HepG2 (cell line): ENCODE measurements around the gene WDR45B. TPM values are rescaled to one million over a fixed set of nuclear protein-coding genes. Genes with fewer than 3 reads are reported as not detected.

Experiments
- AKNA ChIP-seq: sonication (generic); formaldehyde crosslinking; IDR thresholded peaks from 2 replicates; pipeline ENCODE4 v1.4.0; 2020; ENCODE audit warnings: missing genetic modification reagents, borderline replicate concordance
- ATF3 ChIP-seq: sonication (generic); formaldehyde crosslinking; IDR thresholded peaks from 2 replicates; pipeline ENCODE4 v1.4.0; 2020; ENCODE audit warnings: missing genetic modification reagents
- ATF5 ChIP-seq: sonication (generic); formaldehyde crosslinking; IDR thresholded peaks from 2 replicates; pipeline ENCODE4 v1.4.0; 2020; ENCODE audit warnings: mild to moderate bottlenecking, low read depth, missing genetic modification reagents
- FOSL1 ChIP-seq: sonication (generic); formaldehyde crosslinking; IDR thresholded peaks from 2 replicates; pipeline ENCODE4 v1.9.0; 2021; ENCODE audit warnings: missing genetic modification reagents, borderline replicate concordance
- KLF16 ChIP-seq, 2 experiments: sonication (generic) in 1 of 2; formaldehyde crosslinking in 1 of 2; IDR thresholded peaks; 2 replicates each; pipeline versions ENCODE4 v1.6.1 to v1.8.0; 2016 to 2023; ENCODE audit warnings: missing genetic modification reagents in 2 of 2, missing compliant biosample characterization in 1 of 2
- KMT2A ChIP-seq: sonication (generic); formaldehyde crosslinking; IDR thresholded peaks from 2 replicates; pipeline ENCODE4 v1.4.0; 2020; ENCODE audit warnings: missing genetic modification reagents
- PAWR ChIP-seq: sonication (generic); formaldehyde crosslinking; IDR thresholded peaks from 2 replicates; pipeline ENCODE4 v1.4.0; 2020; ENCODE audit warnings: missing genetic modification reagents, mild to moderate bottlenecking, borderline replicate concordance
- SALL2 ChIP-seq: sonication (generic); formaldehyde crosslinking; IDR thresholded peaks from 2 replicates; pipeline ENCODE4 v1.8.1; 2023; ENCODE audit warnings: mild to moderate bottlenecking, missing genetic modification reagents, inconsistent platforms
- SAP130 ChIP-seq: IDR thresholded peaks from 2 replicates; pipeline ENCODE4 v1.6.1; 2016; ENCODE audit warnings: low read depth
- SMAD1 ChIP-seq: sonication (generic); formaldehyde crosslinking; IDR thresholded peaks from 2 replicates; pipeline ENCODE4 v1.4.0; 2020; ENCODE audit warnings: missing genetic modification reagents, low read depth, mild to moderate bottlenecking, borderline replicate concordance
- SP1 ChIP-seq, 2 experiments: fragments of 450-650 bp in 1 of 2; sonication (generic) in 1 of 2; formaldehyde crosslinking in 1 of 2; IDR thresholded peaks; 2 replicates each; pipeline versions ENCODE4 v1.4.0 to v1.6.1; 2016 to 2020; ENCODE audit warnings: missing genetic modification reagents in 1 of 2
- SSRP1 ChIP-seq: IDR thresholded peaks from 2 replicates; pipeline ENCODE4 v1.6.1; 2016; ENCODE audit warnings: control low read depth
- STAT6 ChIP-seq: sonication (generic); formaldehyde crosslinking; IDR thresholded peaks from 2 replicates; pipeline ENCODE4 v1.4.0; 2020; ENCODE audit warnings: missing genetic modification reagents, mild to moderate bottlenecking, borderline replicate concordance
- ZFX ChIP-seq: sonication (generic); formaldehyde crosslinking; IDR thresholded peaks from 2 replicates; pipeline ENCODE4 v1.4.0; 2020; ENCODE audit warnings: mild to moderate bottlenecking, low read depth, missing genetic modification reagents, moderate library complexity
- ZNF121 ChIP-seq: sonication (generic); formaldehyde crosslinking; IDR thresholded peaks from 2 replicates; pipeline ENCODE4 v1.5.0; 2020; ENCODE audit warnings: mild to moderate bottlenecking, missing genetic modification reagents
- ZNF230 ChIP-seq: sonication (generic); formaldehyde crosslinking; IDR thresholded peaks from 2 replicates; pipeline ENCODE4 v1.4.0; 2020; ENCODE audit warnings: mild to moderate bottlenecking, missing genetic modification reagents
- ZNF235 ChIP-seq: sonication (generic); formaldehyde crosslinking; IDR thresholded peaks from 2 replicates; pipeline ENCODE4 v1.8.1; 2023; ENCODE audit warnings: mild to moderate bottlenecking, missing genetic modification reagents, borderline replicate concordance
- ZNF350 ChIP-seq: sonication (generic); formaldehyde crosslinking; IDR thresholded peaks from 2 replicates; pipeline ENCODE4 v1.4.0; 2020; ENCODE audit warnings: mild to moderate bottlenecking, low read depth, missing genetic modification reagents, borderline replicate concordance
- ZNF564 ChIP-seq: sonication (generic); formaldehyde crosslinking; IDR thresholded peaks from 2 replicates; pipeline ENCODE4 v1.8.1; 2023; ENCODE audit warnings: mild to moderate bottlenecking, missing genetic modification reagents
- ZNF766 ChIP-seq: sonication (generic); formaldehyde crosslinking; IDR thresholded peaks from 2 replicates; pipeline ENCODE4 v1.5.0; 2020; ENCODE audit warnings: missing genetic modification reagents, borderline replicate concordance
- ZNF776 ChIP-seq: sonication (generic); formaldehyde crosslinking; IDR thresholded peaks from 2 replicates; pipeline ENCODE4 v1.4.0; 2020; ENCODE audit warnings: mild to moderate bottlenecking, missing genetic modification reagents
- polyA plus RNA-seq, 8 experiments: library from polyadenylated mRNA; depleted of rRNA in 3 of 8; stranded (reverse) in 7 of 8; unstranded in 1 of 8; fragments of >200 nt; fragmentation: Illumina TruSeq in 4 of 8; extraction: Trizol in 4 of 8; gene quantifications; 2 replicates each; pipeline versions ENCODE4 v1.2.1 to v1.2.3, GENCODE V29; 2011 to 2016; ENCODE audit warnings: low read depth in 4 of 8, missing spikeins in 1 of 8, mixed read lengths in 1 of 8; ENCODE audit not compliant: insufficient read depth in 1 of 8
- total RNA-seq, 5 experiments: library from RNA; depleted of rRNA; stranded (reverse); fragments of >200 nt; fragmentation: Illumina TruSeq; extraction: Trizol; gene quantifications; 2 replicates each; pipeline ENCODE4 v1.2.3, GENCODE V29; 2016; ENCODE audit warnings: low read depth in 1 of 5

The WDR45B gene
- total and polyA plus RNA-seq, 2 of the 13 experiments (the other 11 are each of a cell fraction or from before 2014, with no cell fraction given): 86.2 to 155 TPM

- TF ChIP-seq AKNA (CRISPR knock-in tag) (no peak), SAP130 (CRISPR knock-in tag) (0 out of 2 replicates have a peak, but pooled peaks have one; percentile 14), ZNF230 (CRISPR knock-in tag) (0 out of 2 replicates have a peak, but pooled peaks have one; percentile 39), ZNF121 (CRISPR knock-in tag) (0 out of 2 replicates have a peak, but pooled peaks have one; percentile 34), ATF3 (CRISPR knock-in tag) (no peak), STAT6 (no peak), ZNF350 (CRISPR knock-in tag) (peak; percentile 6; the same call in 1 of the 2 replicates), SSRP1 (CRISPR knock-in tag) (no peak), PAWR (CRISPR knock-in tag) (0 out of 2 replicates have a peak, but pooled peaks have one; percentile 59), ZFX (0 out of 2 replicates have a peak, but pooled peaks have one; percentile 33), FOSL1 (no peak), SP1 (IDR thresholded peaks at IDR 0.05) (no peak), SP1 (CRISPR knock-in tag; IDR thresholded peaks at IDR 0.05) (no peak), ZNF766 (CRISPR knock-in tag) (no peak; the same call in 1 of the 2 replicates), ZNF564 (CRISPR knock-in tag) (no peak), ATF5 (CRISPR knock-in tag) (0 out of 2 replicates have a peak, but pooled peaks have one; percentile 66), KMT2A (CRISPR knock-in tag) (no peak; the same call in 1 of the 2 replicates), SALL2 (CRISPR knock-in tag) (no peak), ZNF776 (no peak), SMAD1 (CRISPR knock-in tag) (peak; percentile 68; the same call in 1 of the 2 replicates), KLF16 (CRISPR knock-in tag; IDR thresholded peaks at IDR 0.05) (no peak), ZNF235 (CRISPR knock-in tag) (no peak)
Measured at GRCh38 chr17:82592289-82592766, 55.9 kb downstream of the WDR45B start (continued).
